Measurements from ENCODE around the gene MED25.

Gene MED25

DNA sequence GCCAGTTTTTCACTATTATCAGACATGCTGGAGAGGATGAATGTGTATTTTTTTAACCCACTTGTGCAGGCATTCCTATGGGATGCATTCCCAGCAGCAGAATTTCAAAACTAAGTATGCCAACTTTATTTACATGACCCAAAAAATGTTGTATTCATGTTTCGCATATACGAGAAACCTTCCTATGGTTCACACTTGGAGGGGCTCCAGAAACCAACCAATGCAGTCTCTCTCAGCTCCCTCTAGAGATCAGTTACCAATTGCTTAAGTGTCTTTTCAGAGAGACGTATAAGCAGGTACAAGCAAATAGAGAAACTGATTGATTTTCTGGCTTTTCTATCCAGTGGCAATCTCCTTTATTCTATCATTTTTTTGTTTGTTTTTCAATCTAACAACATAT is 27.3 kb downstream of the MED25 start:
- DNase-seq: no peak

DNA sequence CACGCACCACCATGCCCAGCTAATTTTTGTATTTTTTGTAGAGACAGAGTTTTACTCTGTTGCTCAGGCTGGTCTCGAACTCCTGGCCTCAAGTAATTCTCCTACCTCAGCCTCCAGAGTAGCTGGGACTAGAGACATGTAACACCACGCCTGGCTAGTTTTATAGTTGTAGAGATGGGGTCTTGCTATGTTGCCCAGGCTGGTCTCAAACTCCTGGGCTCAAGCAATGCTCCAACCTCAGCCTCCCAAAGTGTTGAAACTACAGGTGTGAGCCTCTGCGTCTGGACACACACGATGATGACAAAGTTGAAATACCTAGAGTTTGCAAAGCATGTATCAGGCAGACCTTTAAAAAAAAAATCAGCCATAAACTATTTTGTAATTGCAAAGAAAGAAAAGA is 28.3 kb downstream of the MED25 start:
- DNase-seq: no peak

DNA sequence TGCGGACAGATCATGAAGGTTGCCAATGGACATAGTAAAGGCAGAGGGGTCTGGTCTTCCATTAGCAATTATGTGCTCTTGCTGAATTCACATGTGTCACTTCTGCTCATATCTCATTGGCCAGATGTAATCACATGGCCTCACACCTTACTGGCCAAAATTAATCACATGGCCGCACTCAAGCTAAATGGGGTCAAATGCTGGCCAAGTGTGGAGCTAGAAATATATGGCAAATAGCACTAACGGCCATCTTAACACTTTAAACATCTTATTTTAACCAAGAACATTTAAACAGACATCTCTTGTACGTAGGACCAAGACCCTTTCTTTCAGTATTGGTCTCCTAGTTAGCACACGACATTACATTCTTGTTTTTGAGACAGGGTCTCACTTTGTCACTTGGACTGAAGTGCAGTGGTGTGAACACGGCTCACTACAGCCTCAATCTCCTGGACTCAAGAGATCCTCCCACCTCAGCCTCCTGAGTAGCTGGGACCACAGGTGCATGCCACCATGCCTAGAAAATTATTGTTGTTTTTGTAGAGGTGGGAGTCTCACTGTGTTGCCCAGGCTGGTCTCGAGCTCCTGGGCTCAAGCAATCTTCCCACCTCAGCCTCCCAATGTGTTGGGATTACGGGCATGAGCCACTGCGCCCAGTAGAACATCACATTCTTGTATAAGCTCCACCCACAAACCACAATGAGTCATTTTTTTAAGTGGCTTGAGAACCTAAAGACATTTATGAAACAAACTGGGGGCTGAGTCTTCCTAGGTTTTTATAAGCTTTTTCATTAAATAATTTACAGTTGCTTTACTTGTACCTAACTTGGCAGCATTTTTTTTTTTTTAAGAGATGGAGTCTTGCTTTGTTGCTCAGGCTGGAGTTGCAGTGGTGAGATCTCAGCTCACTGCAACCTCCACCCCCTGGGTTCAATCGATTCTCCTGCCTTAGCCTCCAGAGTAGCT is 29.9 kb downstream of the MED25 start:
- DNase-seq: no peak

DNA sequence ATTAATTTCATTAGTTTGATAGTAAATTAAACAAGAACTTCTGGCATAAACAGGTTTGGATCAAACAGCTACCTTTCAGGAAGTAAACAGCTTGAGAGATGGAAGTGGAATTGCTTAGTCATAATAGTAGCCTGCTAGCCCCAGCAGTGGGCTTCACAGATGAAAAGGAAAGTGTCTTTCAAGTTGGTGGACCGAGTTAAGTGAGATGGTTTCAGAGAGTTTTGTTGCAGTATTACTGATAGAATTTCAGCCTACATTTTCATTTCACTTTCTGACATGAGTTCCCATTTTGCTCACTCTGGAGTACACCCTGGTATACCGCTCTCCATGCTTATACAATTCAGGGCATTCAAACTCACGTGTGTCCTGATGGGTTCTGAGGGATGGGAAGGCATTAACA is 30.8 kb downstream of the MED25 start:
- no peak for DNase-seq

DNA sequence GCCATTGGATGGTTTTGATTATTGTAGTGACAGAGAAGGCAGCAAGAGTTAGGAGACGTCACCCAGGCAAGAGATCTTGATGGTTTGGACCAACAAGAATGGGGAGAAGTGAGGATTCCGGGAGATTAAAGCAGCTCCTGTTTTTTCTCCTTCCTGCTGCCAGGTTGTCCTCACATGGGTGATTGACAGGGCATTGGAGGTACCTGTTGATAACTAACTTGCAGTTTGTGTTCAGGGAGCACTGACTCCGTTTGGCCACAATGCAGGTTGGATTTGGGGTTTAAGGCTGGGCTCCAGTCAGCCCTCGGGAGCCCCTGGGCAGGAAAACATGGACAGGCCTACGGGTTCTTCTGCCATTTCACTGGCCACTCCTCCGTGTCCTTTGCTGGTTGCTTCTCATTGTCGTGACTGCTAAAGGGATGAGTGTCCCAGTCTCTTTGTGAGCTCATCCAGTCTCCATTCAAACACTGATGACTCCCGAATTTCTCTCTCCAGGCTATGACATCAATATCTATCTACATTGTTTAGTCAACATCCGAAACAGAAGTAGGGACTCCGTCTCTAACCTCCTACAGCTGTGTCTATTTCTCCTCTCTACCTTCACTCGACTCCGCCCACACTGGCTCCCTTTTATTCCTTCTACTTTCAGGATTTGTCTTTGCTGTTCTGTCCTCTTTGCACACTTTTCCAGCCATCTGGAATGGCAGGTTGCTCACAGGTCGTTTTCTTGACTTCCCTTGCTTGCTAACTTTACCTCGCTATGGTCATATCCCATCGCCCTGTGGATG is 31.5 kb downstream of the MED25 start:
- no peak for DNase-seq

DNA sequence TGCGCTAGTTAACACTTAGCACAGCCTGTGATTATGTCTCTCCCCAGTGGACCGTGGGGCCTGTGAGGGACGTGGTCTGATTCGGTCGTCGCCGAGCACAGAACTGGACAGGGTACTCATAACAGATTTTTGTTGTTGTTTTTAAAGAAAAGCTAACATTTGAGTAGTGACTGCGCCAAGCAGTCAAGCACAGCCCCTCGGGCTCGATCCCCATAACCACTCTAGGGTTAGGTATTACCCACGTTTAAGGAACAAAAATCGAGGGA is 32.1 kb downstream of the MED25 start:
- DNase-seq: no peak

DNA sequence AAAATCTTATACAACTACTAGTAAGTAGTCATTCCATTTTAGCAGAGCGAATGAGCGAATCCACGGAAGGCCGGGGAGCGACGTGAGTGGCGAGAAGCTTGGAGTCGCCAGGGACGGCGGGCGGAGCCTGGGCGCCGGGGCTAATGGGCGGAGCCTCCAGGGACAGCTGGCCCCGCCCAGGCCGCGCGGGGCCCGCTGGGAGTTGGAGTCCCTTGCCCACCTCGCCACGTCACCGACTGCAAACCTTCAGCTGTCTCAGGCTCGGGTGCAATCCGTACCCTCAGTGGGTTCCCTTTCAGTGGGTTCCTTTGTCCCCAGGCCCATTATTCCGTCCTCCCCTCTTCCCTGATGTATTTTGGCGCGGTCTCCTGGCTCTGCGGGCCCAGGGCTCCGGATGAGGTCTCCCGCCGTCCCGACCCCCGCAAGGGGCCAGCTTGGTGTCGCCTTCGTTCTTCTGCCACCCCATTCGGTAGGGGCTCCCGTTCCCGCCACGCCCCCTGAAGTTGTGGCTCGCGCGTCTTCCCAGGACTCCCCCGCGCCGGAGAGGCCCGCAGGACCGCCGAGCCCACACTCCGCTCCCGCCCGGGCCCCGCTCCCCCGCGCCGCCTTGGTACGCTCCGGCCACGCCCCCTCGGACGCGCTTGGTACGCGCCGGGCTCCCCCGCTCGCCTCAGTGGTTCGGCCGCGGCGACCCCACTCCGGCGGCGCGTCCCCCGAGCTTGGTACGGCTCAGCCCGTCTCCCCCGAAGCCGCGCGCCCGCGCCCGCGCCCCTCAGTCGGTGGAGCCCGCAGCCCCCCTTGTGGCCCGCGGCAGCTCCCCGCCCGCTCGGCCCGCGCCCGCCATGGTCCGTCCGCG is 32.6 kb downstream of the MED25 start, which contains the start of gene PTOV1:
TSS of gene PTOV1 (plus strand) at position 673 of the 856 bp plus-strand sequence.
- peak; percentile 73 for DNase-seq

DNA sequence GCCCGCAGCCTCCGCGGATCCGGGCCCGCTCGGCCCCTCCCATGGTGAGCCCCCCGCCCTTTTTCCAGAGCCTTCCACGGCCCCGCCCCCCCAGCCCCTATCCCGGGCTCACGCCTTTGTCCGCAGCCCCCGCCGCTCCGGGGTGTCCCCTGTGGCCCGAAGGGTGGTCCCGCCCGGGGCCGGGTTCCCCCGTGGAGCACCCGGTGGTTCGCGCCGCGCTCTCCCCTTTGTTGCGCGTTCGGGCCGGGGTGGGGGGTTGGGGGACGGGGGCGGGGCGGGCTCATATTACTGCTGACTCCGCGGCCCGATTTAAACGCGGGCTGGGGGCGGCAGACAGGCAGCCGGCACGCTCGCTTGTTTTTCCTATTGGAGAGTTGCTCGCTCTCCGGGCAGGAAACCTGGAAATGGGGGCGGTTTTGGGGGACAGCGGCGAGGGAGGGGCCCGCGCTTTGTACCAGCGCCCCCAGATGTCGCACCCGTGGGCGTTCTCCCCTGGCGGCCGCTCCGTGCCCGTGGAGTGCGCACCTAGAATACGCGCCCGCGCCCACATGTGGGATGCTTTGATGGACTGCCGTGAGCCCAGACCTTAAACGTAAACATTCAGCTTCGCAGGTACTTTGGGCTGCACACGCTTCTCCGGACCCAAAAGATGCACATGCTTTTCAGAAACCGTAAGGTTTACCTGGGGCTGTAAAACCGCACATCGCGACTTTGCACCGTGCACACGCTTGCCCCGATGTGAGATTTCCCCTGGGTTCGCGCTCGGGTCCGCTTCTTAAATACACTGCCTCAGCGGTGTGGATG is 33.6 kb downstream of the MED25 start:
- no peak for DNase-seq

DNA sequence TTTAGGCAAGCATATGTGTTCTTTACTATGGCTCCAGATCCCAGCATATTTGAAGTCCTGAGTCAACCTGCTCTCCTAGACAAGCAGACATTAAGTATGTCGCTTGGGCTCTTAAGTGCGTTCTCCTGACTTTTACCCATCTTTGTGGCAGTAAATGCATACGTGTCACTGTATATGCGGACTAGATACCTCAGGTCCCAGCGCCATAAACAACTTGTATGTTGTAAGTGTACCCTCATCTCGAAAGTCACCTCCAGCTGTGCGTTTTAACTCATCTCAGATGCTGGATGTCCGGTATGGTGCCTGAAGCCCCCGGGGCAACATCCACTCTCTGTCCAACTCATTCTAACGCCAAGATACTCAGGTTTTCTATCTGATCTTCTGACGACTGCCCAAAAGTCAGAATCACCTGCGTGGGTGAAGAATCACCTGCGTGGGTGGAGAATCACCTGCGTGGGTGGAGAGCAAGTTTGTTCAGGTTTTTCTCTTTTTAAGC is 34.6 kb downstream of the MED25 start:
- DNase-seq: no peak

DNA sequence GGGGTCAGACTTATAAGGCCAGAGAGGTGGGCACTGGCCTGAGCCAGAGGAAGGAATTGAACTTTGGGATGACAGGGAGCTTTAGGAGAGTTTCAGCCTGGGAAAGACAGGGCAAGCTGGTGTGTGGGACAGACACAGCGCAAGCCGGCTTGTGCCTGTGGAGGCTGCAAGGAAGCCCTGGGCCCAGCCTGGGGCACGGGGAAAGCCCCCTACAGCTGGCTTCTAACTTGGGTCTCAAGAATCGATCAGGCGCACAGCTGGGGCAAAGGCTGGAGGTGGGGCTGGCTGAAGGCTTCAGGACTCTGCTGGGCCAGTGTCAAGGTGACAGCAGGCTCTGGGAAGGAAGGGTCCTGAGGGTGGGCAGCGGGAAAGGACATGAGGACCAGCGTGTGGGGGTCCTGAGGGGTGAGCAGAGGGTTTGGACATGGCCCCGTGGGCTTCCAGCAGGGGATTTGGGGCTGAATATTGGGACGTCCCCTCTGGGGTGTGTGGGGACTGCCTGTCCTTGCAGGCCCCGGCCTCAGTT is 35.8 kb downstream of the MED25 start:
- DNase-seq: no peak

DNA sequence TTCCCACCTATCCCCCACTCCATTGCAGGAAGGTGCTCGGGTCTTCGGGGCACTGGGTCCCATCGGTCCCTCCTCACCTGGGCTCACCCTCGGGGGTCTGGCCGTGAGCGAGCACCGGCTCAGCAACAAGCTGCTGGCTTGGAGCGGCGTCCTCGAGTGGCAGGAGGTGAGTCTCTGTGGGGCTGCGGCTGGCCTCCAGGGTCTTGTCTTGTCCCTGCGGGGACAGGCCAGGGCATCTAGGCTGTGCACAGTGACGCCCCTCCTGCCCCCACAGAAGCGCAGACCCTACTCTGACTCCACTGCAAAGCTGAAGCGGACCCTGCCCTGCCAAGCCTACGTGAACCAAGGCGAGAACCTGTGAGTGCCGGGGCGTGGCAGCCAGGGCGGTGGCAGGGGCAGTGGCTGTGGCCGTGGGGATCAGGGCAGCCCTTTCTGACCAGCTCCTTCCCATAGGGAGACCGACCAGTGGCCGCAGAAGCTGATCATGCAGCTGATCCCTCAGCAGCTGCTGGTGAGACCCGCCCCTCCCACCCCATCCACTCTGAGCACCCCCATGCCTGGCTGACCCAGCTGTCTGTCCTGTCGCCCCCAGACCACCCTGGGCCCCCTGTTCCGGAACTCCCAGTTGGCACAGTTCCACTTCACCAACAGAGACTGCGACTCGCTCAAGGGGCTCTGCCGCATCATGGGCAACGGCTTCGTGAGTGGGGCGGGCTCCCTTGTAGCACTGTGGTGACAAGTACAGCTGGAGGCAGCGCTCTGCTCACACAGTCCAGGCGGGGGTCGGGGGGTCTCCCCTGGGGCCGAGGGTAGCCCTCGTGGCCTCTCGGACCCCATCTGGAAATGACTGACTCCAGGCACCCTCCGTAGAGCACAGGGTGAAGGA is 36.5 kb downstream of the MED25 start:
- no peak for DNase-seq

DNA sequence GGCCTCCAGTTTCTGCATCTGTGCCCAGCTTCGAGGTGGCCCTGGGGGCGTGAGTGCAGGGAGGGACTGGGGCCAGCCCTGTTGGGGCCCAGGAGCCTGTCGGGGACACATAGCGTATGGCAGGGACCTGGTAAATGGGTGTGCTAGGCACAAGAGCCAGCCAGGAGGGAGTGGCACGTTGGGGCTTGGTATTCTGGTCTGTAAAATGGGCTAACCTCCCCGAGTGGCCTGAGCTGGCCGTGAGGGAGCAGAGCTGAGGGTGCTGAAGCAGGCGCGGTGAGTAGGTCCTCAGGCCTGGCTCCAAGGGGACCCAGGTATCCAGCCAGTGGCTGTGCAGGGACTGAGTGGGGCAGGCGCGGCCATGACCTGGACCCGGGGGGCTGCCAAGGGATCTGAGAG is 37.2 kb downstream of the MED25 start:
- no peak for DNase-seq

DNA sequence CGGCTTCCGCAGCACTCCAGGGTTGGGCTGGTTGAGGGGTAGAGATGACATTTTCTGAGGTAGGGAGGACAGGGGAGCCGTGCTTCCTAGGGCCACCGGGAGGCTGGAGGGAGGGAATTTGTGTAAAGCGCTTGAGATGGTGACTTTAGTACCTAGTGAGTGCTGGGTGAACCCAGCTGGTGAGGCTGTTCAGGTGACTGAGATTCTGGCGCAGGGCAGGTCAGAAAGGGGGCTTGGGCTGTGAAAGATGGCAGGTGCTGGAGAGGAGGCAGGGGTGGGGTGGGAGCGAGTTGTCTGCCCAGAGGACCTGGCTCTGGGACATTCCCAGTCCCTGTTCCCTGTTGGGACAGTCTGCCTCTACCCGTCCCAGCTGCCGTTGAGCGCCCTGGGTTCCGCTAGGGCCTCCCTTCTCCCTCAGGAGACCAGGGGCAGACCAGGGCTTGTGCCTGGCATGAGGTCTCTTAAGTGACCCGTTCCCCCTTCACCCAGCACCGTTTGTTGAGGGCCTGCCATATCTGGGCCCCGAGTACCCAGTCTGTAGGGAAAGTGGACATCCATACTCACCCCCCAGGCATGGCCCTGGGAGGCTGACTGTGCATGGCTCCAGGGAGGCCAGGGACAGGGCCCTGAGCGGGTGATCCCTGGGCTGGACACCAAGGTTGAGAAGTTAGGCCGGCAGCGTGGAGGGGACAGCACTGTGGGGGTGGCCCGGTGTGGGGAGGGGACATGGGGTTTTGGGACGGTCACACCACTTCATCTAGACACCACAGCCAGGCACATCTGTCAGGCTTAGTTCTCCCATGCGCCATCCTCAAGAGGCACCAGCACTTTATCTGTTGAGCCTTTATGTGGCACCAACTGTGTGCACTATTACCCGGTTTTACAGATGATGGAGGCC is 37.8 kb downstream of the MED25 start:
- no peak for DNase-seq

DNA sequence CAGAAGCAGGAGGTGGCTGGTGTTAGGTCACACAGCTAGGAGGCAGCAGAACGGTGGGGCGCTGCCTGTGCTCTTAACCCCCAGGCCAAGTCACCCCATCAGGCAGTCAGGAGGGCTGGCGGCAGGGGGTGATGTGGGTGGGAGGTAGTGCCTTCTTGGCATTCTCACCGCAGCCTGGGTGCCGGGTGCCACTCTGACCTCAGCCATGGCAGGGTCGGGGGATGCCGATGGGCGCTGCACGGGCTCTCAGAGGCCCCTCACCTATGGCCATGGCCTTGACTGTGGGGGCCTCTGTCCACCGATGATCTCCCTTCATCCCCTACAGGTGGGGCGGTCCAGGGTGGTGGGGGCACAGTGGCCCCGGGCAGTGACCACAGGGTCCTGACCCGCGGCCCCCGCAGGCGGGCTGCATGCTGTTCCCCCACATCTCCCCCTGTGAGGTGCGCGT is 38.5 kb downstream of the MED25 start:
- no peak for DNase-seq

DNA sequence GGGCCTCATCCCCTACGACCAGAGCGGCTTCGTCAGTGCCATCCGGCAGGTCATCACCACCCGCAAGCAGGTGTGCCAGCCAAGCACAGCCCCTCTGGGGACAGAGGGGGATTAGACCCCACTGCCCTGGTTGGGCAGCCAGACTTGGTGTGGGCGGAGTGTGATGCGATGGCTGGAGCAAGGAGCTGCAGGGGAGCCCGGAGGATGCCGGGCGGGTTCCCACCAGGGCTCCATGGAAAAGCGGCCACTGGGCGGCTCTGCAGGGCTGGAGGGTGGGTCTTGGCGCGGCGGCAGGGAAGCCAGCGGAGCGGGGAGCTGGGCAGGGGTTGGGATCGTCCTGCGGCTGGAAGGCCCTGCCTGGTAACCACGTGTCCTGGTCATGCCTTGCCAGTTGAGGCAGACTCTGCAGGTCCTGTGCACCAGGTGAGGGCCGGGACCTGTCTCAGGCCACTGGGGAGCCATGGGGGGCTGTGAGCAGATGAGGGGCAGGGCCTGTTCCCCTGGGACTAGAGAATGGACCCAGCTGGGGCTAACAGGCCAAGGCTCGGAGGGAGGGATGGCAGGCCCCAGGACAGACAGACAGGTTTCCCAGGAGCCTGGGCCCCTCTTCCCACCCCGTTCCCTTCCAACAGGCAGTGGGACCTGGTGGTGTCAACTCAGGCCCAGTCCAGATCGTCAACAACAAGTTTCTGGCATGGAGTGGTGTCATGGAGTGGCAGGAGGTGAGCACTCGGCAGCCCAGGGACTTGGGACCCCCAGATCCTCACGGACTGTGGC is 39.2 kb downstream of the MED25 start:
- DNase-seq: no peak

DNA sequence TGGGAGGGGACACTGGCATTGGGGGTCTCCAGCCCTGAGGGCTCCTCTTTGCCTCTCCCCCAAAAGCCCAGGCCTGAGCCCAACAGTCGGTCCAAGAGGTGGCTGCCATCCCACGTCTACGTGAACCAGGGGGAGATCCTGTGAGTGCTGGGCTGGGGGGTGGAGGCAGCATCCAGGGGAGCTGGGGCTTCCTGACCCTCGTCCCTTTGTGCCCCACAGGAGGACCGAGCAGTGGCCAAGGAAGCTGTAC is 39.7 kb downstream of the MED25 start:
- no peak for DNase-seq

DNA sequence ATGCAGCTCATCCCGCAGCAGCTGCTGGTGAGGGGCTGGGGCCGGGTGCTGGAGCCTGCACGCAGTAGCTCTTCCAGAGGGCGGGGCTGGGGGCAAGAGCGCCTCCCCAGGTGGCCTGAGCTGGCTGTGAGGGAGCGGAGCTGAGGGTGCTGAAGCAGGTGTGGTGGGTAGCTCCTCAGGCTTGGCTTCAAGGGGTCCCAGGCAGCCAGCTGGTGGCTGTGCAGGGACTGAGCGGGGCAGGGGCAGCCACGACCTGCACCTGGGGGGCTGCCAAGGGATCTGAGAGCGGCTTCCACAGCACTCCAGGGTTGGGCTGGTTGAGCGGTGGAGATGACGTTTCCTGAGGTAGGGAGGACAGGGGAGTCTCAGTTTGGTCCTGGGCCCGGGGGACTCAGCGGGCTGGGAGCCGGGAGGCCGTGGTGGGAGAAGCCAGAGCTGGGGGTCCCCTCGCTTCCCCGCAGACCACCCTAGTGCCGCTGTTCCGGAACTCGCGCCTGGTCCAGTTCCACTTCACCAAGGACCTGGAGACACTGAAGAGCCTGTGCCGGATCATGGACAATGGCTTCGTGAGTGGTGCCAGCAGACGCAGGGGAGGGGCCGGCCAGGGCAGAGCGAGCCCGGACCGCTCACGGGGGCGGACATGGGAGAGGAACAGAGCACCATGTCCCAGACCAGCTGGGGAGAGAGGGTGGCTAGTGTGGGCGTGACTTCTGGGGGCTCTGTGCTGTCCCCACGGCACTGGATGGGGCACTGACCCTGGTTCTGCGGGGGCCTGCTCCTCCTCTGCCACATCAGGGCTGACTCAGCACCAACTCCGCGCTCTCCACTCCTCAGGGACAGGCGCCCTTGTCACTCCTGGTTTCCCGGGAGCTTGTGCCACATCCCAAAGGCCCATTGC is 40.2 kb downstream of the MED25 start:
- no peak for DNase-seq

DNA sequence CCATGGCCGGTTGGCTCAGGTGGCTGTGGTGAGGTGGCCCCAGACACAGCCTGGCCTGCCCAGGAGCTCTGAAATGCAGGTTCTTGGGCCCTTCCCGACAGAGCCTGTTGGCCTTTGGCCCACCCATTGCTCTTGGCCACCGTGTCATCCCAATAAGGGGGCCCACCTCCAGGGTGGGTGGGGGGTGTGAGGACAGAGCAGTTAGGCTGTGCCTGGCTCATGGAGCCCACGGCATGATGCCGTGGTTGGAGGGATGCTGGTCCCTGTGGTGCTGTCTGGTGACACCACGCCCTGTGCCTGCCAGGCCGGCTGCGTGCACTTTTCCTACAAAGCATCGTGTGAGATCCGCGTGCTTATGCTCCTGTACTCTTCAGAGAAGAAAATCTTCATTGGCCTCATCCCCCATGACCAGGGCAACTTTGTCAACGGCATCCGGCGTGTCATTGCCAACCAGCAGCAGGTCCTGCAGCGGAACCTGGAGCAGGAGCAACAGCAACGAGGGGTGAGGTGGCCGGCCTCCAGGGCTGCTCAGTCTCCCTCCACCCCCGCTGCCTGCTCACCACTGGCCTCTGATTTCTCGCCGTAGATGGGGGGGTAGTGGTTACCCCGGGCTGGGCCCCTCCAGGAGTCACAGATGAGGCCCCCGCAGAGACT is 41.7 kb downstream of the MED25 start:
- DNase-seq: no peak

All from NCI-H2107 (cell line).